GM18873 (cell line): ENCODE measurements around the gene NRXN3.

Experiments used
- ATAC-seq: cut with Tn5 transposase; IDR thresholded peaks from one replicate; pipeline ENCODE4 v1.9.1; 2021; ENCODE audit warnings: mild to moderate bottlenecking, moderate library complexity, moderate number of reproducible peaks; ENCODE audit not compliant: unreplicated experiment, low FRiP score

Gene NRXN3

DNA sequence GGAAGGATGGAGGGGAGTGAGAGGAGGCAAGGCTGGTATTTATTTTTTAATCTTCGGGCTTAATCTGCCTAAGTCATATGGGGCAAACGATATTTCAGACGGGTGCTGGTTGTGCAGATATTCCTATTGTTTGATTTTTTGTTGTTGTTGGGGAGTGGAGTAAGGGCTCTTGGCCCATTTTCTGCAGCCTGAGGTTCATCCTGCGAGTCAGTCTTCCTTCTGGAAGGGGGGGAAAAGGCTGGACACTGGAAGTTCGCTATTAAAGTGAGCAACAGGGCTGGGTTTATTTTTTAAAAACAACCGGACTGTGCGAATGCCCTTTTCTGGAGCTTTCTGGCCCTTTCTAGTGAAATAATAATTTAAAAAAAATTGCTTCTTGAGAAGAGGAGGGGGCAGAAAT lies 2.3 kb downstream of the NRXN3 start:
- ATAC-seq, result no peak

DNA sequence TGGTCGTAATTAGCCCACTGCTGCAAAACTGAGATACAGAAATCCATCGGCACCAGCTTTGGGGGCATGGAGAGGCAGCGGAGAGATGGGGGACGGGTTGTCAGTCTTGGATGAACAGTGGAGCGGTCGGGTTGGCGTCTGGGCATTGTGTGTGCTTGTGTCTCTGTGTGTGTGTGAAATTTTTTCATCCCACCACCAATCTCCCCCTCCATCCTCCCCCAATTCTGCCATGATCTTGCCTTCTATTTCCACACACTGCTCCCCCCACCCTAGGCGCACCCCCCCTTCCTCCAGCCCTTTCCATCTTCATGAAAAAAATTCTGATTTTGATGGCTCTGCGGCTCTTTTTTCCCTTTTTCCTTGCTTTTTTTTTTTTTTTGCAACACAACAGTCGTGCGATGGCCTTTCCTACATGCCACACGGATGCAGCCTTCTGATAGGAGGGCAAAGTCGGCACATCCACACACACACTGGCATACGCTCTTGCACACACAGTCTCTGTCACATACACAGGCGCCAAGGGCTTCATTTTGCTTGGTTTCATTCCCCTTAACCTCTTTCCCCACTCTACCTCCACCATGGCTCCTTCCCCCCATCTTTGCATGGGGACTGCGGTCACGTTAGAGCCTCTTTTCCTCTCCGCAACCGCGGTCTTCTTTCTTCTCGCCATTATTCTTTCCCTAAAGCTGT lies 3.3 kb downstream of the NRXN3 start:
- no peak for ATAC-seq

DNA sequence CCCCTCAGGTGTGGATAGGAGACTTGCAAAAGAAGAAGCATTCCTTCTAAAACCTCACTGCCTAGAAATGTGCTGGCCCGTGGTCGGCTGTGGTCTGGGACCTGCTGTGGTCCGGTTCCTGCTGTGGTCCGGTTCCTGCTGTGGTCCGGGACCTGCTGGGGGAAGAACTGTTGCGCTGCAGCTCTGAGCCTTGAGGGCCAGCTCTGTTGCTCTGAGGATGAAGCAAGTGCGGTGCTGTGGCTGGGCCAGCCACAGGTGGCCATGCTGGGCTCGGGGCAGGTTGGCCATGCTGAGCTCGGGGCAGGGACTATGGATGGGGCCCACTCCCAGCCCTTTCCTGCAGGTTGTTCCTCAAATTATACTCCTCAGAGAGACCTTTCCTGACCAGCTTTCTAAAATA lies 5.2 kb downstream of the NRXN3 start:
- ATAC-seq, result no peak

DNA sequence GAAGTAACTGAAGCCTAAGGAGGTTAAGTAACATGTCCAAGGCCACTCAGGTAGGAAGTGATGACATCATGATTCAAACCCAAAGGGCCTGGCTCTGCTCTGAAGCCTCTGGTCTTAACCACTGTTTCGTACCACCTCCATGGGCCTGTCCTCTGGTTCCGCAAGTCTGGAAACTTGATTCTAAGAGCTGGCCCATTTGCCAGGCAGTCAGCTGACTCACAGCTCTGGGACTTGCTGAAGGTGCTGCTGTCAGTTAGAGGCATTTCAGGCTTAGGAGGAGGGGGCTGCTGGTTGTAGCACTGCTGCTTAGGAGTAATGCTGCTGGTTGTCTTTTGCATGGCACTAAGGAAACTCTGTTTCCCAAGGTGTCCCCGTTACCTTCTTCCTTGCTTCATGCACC lies 7.9 kb downstream of the NRXN3 start:
- ATAC-seq, result no peak

DNA sequence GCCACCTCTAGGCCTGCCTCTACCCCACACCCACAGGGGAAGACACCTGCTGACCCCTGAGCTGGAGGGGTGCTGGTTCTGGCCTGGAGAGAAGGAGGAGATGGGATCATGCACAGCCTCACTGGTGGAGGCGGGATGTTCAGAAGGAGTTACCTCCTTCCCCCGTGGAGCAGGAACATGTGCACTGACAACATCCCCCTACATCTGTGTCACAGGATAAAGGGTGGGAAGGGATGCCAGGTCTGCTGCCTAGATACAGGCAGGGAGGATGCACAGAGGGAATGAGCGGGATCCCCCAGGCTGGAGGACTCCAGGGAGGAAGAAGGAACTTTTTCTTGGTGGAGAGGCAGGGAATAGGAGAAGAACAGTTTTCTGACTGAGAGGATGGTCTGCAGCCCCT lies 8.8 kb downstream of the NRXN3 start:
- no peak for ATAC-seq

DNA sequence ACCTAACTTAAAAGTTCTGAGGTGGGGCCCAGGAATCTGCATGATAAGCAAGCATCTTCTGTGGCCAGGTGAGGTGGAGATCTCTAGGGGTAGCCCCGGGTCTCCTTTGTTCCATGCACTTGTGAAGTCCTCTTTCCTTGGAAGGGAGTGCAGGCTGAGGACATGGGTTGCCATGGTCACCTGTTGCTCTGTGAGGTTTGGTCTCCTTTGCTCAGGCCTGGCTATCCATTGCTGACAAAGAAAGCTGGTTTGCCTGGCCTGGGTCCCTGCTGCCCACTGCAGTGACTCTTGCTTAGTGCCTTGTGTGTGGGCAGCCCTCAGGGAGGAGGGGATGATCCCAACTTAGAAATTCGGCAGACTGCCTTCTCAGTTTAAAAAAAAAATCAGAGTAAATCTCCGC lies 11.1 kb downstream of the NRXN3 start:
- no peak for ATAC-seq

DNA sequence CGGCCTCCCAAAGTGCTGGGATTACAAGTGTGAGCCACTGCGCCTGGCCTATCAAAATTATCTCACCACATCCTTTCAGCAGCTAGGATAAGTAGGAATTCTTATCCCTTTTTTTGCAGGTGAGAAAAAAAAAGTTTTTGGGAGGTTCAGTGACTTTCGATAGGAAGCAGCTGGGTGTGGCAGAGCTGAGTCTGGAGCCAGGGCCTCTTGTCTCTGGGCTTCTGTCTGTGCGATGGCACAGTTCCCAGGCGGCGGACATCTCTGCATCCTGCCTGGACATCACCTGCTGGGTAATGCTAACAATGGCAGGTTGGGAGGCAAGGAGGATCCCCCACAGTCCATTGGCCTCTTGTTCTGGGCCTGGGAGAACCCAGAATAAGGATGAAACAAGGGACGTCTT lies 12.5 kb downstream of the NRXN3 start:
- ATAC-seq, result no peak

DNA sequence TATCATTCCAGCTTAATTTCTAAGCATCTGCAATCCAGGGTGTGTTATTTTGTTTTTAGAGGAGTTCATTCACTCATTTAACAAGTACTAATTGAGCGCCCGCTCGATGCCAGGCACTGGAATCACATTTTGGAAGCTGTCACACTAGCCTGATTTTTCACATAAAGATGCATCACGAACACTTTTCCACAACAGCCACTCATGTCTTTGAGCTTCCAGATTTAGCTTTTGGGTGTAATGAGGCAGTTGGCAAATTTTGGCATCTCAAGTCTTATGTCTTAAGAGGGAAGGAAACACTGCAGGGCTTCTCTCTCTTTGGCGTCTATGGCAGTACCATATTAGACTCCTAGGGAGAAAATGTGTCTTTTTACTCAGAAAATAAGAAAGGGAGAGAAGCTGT lies 14.0 kb downstream of the NRXN3 start:
- no peak for ATAC-seq

DNA sequence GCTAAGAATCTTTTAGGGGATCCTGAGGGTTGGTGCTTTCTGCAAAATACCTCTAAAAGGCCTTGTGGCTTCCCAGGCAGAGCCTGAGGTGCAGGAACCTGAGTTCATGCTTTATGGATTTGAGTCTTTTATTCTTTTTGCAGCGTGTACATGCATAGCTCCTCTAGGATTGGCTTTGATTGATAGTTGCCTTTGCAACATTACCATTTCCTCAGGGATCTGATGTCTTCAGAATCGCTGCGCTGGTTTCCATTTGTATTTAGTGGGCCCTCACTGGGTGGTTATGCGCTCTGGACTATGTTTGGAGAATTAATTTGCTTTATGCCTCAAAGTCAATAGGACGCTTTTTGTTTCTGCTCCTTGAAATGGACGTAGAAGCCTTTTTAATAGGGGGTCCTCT lies 16.1 kb downstream of the NRXN3 start:
- ATAC-seq, result no peak

DNA sequence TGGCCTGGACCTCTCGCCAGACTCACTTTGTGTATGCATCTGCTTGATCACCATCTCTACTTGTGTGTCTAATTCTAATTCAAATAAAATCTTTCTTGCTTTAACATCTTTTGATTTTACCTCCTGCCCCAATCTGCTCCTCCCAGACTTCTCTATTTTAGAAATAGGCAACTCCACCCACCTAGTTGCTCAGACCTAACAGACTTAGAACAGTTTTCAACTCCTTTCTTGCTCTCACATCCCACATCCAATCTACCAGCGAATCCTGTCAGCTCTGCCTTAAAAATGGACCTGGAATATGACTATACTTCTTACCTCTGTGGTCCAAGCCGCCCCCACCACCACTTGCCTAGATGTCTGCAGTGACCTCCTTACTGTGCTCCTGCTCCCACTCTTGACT lies 18.7 kb downstream of the NRXN3 start:
- ATAC-seq, result no peak

DNA sequence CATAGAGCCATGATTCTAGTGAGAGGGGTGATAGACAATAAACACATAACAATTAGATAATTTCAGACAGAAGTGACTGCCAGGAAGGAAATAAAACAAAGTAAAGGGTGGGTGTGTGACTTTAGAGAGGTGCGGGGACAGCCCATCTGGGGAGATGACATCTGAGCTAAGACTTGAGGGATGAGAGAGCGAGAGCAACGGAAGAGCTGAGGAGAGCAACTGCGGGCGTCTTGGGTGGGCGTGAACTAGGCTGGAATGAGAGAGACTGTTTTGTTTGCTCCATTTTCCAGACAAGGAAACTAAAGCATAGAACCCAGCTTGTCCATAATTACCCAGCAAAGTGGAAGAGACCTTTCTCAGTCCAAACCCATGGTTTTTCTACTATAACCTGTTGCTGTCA lies 25.3 kb downstream of the NRXN3 start:
- no peak for ATAC-seq

DNA sequence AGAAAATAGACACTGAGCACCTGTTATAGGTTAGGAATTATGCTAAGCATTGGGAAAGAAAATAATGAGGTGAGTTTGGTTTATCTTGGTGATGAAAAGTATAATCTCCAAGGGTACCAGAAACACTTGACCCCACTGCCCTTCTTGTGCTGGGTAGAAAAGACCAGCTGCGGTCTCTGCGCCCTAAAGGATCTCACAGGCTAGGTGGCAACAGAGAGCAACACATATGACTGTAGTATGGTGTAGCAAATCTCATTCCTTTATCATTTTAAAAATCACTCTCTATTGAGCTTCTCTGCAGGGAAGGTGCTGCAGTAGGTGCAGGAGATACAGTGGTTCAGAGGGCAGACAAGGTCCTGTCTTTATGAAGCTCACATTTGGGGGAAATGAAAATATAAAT lies 26.1 kb downstream of the NRXN3 start:
- ATAC-seq, result no peak

DNA sequence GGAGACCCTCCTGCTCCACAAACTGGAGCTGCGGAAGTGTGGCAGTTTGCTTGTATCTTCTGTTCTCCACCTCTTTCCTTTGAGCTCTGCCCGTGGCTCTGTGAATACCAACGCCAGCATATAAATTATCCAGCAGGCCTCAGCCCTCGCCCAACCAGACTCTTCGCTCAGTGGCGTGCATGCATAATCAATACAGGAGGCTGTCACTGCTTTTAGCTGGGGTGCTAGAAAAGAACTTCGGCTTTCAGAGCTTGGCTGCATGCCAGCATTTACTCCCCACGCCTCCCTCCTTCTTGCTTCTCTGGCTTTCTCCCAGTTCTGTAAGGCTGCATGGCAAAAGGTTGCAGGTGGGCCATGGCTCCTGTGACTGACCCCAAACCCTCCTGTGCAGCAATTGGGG lies 26.9 kb downstream of the NRXN3 start:
- no peak for ATAC-seq

DNA sequence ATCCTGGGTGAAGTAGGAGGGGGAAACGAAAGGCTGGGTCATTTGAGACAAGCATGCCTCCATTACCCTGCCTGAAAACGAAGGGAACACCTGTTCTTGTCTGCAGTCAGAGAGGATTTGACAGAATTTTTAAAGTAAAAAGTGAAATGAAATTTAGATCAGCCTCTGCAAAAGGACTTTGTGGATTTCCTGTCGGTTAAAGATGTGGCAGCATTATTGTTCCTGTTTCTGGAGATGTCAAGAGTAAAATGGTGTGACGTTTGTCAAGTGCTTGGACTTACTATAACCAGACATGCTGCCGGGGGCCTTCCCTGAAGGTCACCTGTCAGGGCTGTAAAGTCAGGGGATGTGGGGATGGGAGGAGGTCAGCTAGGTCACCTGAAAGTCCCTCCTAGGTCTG lies 32.0 kb downstream of the NRXN3 start:
- ATAC-seq, result no peak

DNA sequence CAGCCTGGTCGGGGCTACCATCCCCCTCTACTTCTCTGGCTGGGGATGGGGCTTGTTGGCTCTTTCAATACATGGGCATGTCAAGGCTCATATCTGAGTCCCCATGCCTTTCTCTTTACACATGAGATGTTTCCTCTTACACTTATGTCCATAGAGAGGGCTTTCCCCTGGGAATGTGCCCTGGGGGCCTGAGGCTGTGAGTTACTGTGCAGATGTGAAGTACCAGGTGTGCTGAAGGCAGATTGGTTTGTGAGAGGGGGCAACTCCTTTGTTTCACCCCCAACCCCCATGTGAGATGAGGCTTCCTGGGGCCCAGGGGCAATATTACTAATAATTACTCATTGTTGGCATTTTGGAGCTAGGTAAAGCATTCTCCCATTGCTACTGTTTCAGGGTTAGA lies 32.8 kb downstream of the NRXN3 start:
- no peak for ATAC-seq

DNA sequence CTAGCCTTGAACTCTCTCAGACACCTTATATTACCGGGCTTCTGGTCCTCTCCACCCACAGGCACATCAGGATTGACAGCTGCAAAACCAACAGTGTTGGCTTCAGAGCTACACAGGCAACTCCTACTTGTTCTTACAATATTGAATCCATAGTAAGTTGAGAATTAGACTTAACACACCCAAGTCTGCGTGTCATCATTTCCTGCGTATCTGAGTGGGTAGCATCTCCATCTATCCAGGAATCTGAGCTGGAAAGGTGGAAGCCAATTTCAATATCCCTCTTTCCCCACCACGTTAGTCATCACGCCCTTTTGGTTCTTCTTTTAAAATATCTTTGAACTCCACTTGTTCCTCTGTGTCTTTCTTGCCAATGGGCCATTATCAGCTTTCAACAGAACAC lies 37.2 kb downstream of the NRXN3 start:
- no peak for ATAC-seq

DNA sequence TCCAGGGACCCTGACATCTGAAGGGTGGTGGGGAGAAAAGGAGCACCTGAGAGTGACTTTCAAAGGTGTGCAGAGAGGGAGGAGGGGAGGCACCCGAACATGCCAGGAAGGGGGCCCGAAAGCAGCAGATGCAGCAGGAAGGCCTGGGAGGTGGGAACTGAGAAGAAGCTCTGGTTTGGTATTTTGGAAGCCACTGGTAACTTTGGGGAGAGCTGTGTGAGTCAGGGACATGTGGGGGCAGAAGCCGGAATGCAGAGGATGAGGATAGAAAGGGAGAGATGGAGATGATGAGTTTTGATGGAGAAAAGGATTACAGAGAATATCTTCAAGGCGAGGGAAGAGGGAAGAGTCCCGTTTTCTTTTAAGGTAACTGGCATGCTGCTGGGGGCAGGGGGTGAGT lies 50.1 kb downstream of the NRXN3 start:
- no peak for ATAC-seq

DNA sequence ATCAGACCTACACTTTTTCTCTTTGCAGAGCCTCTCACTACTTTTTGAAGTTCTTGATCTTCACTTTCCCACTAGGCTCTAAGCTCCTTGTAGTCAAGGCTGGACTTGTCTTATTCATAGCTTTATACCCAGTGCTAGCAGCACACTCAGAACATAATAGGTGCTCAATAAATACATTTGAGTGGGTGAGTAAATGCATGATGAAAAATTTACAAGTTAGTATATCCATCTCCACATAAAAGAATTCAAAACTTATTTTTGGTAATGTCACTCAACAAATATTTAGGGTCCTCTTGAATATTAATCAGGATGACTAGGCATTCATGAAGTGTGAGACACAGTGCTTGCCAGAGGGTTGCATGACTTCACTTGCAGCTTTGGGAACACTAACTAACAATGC lies 52.6 kb downstream of the NRXN3 start:
- ATAC-seq, result no peak

DNA sequence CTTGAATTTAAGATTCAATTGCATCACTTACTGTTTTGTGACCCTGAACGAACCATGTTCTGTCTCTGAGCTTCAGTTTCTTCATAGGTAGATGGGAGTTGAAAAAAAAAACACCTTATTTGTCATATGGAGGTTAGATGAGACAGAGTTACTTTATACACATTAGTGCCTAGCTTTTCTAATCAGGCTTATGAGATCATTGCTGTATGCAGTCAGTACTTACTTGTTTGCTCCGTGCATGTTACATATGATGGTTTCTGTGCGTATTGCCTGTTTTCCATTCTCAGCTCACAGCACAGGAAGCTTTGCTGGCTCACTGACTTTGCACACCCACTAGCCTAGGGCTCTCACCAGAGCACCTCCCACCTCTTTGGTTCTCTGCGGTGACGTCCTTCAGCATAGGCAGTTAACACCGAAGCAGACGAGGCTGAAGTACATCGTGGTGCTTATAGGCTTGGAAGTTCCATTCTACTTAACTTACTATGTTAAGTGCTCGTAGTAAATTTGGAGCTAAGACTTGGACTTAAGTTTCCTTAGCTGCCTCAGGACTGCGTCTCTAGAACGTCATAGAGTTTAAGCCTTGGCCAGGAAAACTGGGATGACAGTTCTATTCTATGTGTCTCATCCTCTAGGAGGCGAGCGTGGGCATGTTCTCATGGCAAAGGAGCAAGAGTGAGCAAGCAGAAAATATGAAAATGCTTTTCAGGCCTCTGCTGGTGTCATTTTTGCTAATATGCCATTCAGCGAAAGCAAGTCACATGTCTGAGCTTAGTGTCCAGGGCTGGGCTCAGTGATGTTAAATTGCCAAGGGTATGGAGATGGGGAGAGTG lies 57.3 kb downstream of the NRXN3 start:
- no peak for ATAC-seq

DNA sequence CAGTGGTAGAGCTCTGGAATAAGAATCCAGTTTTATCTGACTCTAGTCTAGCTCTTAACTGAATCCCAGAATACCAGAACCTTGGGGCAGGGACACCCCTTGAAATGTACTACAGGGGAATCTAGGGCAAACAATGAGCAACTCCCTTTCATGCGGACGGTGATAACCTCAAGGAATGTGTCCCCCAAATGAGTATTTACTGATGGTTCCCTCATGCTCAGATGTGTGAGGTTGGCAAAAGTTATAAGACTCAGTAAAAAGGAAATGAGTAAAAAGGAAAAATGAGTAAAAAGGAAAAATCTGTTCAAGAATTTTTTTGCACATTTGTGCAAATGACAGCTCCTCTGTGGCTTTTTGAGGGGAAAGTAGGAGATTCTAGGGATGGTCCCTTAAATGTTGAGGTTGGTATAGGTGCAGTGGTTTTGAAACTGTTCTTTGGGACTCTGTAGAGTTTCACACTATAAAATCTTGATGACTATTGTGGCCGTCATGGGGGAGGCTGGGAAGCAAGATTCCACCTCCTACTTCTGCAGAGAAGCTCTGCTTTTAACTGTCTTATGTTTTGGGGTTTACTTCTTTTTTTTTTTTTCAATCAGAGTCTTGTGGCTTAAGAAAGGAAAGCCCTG lies 58.6 kb downstream of the NRXN3 start:
- no peak for ATAC-seq

DNA sequence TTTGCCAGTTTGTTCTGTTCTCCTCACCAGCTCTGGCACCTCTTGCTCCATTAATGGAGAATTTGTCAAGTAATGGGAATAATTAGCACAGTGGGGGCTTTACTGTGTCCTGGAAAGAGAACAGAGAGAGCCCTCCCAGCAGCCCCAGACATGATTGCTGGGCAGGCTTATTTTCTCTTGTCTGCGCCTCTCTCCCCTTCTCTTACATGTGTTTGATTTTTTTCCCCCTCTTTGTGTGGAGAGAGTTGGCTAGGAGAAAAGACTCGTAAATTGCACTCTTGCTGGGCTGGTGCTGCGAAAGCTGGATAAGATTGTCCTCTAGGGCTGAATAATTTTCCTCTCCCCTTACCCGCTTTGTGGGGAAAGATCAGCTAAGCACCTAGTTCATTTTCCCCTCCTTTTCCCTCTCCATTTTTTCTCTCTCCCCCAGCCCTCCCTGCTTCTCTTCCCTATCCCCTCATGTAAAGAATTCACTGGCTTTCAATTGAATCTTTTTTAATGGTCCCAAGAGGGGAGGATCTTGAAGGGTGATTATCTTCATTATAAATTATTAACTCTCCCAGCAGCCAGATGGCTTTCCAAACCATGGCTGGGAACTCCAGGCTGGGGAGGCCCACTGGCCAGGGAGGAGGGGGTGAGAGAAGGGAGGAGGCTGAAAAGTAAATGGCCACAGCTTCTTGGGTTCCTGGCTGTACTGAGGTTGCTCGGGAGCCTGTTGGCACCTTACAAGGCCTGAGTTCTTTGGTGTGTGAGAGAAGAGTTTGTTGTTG lies 62.2 kb downstream of the NRXN3 start:
- ATAC-seq, result no peak
